Measurements from ENCODE around the gene NFATC3.

NFATC3 gene

GRCh38 chr16:68223072-68223471 is 137.9 kb downstream of the NFATC3 start:
- no peaks in the 10 kb centered on the region for H3K9me3 ChIP-seq (ENCODE audit: control insufficient read depth, insufficient read depth, low read length)
- H3K4me1 ChIP-seq (ENCODE audit: insufficient read depth, low read length): peaks cover 7% of the 10 kb centered on the region
- H3K9ac ChIP-seq (ENCODE audit: low read depth, low read length): no peak overlapping the region
- H3K36me3 ChIP-seq (ENCODE audit: insufficient read depth, low read length): no peaks in the 10 kb centered on the region; the same call in 1 of the 2 replicates

GRCh38 chr16:68226116-68226515 is 140.9 kb downstream of the NFATC3 start:
- Histone ChIP-seq H3K9me3 (ENCODE audit: control insufficient read depth, insufficient read depth, low read length) (no peaks in the 10 kb centered on the region), H3K4me1 (ENCODE audit: insufficient read depth, low read length) (peaks cover 3% of the 10 kb centered on the region; the same call in 1 of the 2 replicates), H3K36me3 (ENCODE audit: insufficient read depth, low read length) (no peaks in the 10 kb centered on the region; the same call in none of the 2 replicates), H3K9ac (ENCODE audit: low read depth, low read length) (no peak overlapping the region)

GRCh38 chr16:68227183-68227793 is 142.1 kb downstream of the NFATC3 start:
- no peaks in the 10 kb centered on the region; the same call in none of the 2 replicates for H3K36me3 ChIP-seq (ENCODE audit: insufficient read depth, low read length)
- no peak overlapping the region for H3K9ac ChIP-seq (ENCODE audit: low read depth, low read length)
- H3K4me1 ChIP-seq (ENCODE audit: insufficient read depth, low read length): no peaks in the 10 kb centered on the region

GRCh38 chr16:68227850-68228553 is 142.8 kb downstream of the NFATC3 start:
- Histone ChIP-seq H3K36me3 (ENCODE audit: insufficient read depth, low read length) (no peaks in the 10 kb centered on the region; the same call in none of the 2 replicates), H3K4me1 (ENCODE audit: insufficient read depth, low read length) (no peaks in the 10 kb centered on the region), H3K9me3 (ENCODE audit: control insufficient read depth, insufficient read depth, low read length) (no peaks in the 10 kb centered on the region), H3K9ac (ENCODE audit: low read depth, low read length) (no peak overlapping the region)

More at GRCh38 chr16:68227183-68227793, 142.1 kb downstream of the NFATC3 start:
- H3K9me3 ChIP-seq (ENCODE audit: control insufficient read depth, insufficient read depth, low read length): no peaks in the 10 kb centered on the region

GRCh38 chr16:68228652-68229051 is 143.5 kb downstream of the NFATC3 start:
- peaks cover 3% of the 10 kb centered on the region; the same call in 1 of the 2 replicates for H3K4me1 ChIP-seq (ENCODE audit: insufficient read depth, low read length)
- no peak overlapping the region for H3K9ac ChIP-seq (ENCODE audit: low read depth, low read length)
- no peaks in the 10 kb centered on the region for H3K9me3 ChIP-seq (ENCODE audit: control insufficient read depth, insufficient read depth, low read length)
- no peaks in the 10 kb centered on the region; the same call in none of the 2 replicates for H3K36me3 ChIP-seq (ENCODE audit: insufficient read depth, low read length)

GRCh38 chr16:68229431-68230175 is 144.4 kb downstream of the NFATC3 start:
- Histone ChIP-seq H3K4me1 (ENCODE audit: insufficient read depth, low read length) (peaks cover 4% of the 10 kb centered on the region; the same call in 1 of the 2 replicates), H3K9me3 (ENCODE audit: control insufficient read depth, insufficient read depth, low read length) (no peaks in the 10 kb centered on the region), H3K9ac (ENCODE audit: low read depth, low read length) (no peak overlapping the region), H3K36me3 (ENCODE audit: insufficient read depth, low read length) (no peaks in the 10 kb centered on the region; the same call in none of the 2 replicates)

GRCh38 chr16:68230176-68230571 is 145.0 kb downstream of the NFATC3 start:
- no peaks in the 10 kb centered on the region; the same call in none of the 2 replicates for H3K36me3 ChIP-seq (ENCODE audit: insufficient read depth, low read length)
- H3K9me3 ChIP-seq (ENCODE audit: control insufficient read depth, insufficient read depth, low read length): no peaks in the 10 kb centered on the region
- peaks cover 4% of the 10 kb centered on the region; the same call in 1 of the 2 replicates for H3K4me1 ChIP-seq (ENCODE audit: insufficient read depth, low read length)
- H3K9ac ChIP-seq (ENCODE audit: low read depth, low read length): no peak overlapping the region

GRCh38 chr16:68230956-68231355 is 145.8 kb downstream of the NFATC3 start:
- H3K4me1 ChIP-seq (ENCODE audit: insufficient read depth, low read length): peaks cover 4% of the 10 kb centered on the region; the same call in 1 of the 2 replicates
- H3K36me3 ChIP-seq (ENCODE audit: insufficient read depth, low read length): no peaks in the 10 kb centered on the region; the same call in none of the 2 replicates
- no peak overlapping the region for H3K9ac ChIP-seq (ENCODE audit: low read depth, low read length)
- H3K9me3 ChIP-seq (ENCODE audit: control insufficient read depth, insufficient read depth, low read length): no peaks in the 10 kb centered on the region

GRCh38 chr16:68231384-68232136 is 146.4 kb downstream of the NFATC3 start:
- H3K9ac ChIP-seq (ENCODE audit: low read depth, low read length): no peak overlapping the region
- no peaks in the 10 kb centered on the region; the same call in none of the 2 replicates for H3K36me3 ChIP-seq (ENCODE audit: insufficient read depth, low read length)
- peaks cover 4% of the 10 kb centered on the region; the same call in 1 of the 2 replicates for H3K4me1 ChIP-seq (ENCODE audit: insufficient read depth, low read length)
- no peaks in the 10 kb centered on the region for H3K9me3 ChIP-seq (ENCODE audit: control insufficient read depth, insufficient read depth, low read length)

GRCh38 chr16:68232335-68232734 is 147.2 kb downstream of the NFATC3 start:
- H3K9ac ChIP-seq (ENCODE audit: low read depth, low read length): no peak overlapping the region
- no peaks in the 10 kb centered on the region; the same call in none of the 2 replicates for H3K36me3 ChIP-seq (ENCODE audit: insufficient read depth, low read length)
- H3K4me1 ChIP-seq (ENCODE audit: insufficient read depth, low read length): peaks cover 4% of the 10 kb centered on the region; the same call in 1 of the 2 replicates
- no peaks in the 10 kb centered on the region for H3K9me3 ChIP-seq (ENCODE audit: control insufficient read depth, insufficient read depth, low read length)

- H3K9ac ChIP-seq (ENCODE audit: low read depth, low read length): no peak overlapping the region
- no peaks in the 10 kb centered on the region for H3K9me3 ChIP-seq (ENCODE audit: control insufficient read depth, insufficient read depth, low read length)
- H3K36me3 ChIP-seq (ENCODE audit: insufficient read depth, low read length): no peaks in the 10 kb centered on the region; the same call in 1 of the 2 replicates
These were observed 148.1 kb downstream of the NFATC3 start for GRCh38 chr16:68233085-68233834.

GRCh38 chr16:68233835-68234187 is 148.6 kb downstream of the NFATC3 start:
- Histone ChIP-seq H3K36me3 (ENCODE audit: insufficient read depth, low read length) (no peaks in the 10 kb centered on the region), H3K9ac (ENCODE audit: low read depth, low read length) (no peak overlapping the region), H3K4me1 (ENCODE audit: insufficient read depth, low read length) (peaks cover 4% of the 10 kb centered on the region; the same call in 1 of the 2 replicates), H3K9me3 (ENCODE audit: control insufficient read depth, insufficient read depth, low read length) (no peaks in the 10 kb centered on the region)

More at GRCh38 chr16:68233085-68233834, 148.1 kb downstream of the NFATC3 start:
- peaks cover 4% of the 10 kb centered on the region; the same call in 1 of the 2 replicates for H3K4me1 ChIP-seq (ENCODE audit: insufficient read depth, low read length)

All from ES-I3 (cell line).